ENCODE results near the gene FAM168A. TPM values are rescaled to one million over a fixed set of nuclear protein-coding genes. Genes with fewer than 3 reads are reported as not detected.
"Not testable (repeated sequence)": the region's sequence is repeated elsewhere in the genome, so short reads cannot be mapped to it uniquely, and the experiment has no call there.

Gene FAM168A
- total RNA-seq, 4 donors from 2014 or later: 28.8 to 53.5 (median 30.6) TPM

DNA sequence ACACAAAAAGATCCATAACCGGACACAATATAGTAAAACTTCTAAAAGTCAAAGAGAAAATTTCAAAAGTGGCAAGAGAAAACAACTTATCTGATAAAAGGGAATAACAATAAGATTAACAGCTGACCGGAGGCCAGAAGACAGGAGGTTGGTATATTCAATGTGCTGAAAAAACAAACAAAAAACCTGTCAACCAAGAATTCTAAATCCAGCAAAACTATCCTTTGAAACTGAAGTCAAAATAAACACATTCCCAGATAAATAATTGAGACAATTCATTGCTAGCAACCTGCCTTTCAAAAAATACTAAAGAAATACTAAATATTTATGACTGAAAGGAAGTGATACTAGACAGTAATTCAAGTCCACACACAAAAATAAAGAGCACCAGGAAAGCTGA is 120.4 kb downstream of the FAM168A start:
- Histone ChIP-seq H3K27ac (no peak overlapping the region), H3K9me3 (peaks cover 0 to 26% (median 0%) of the 10 kb centered on the region in 4 donors), H3K4me3 (no peak overlapping the region), H3K36me3 (no peaks in the 10 kb centered on the region), H3K4me1 (peaks cover 0 to 10% (median 0%) of the 10 kb centered on the region in 4 donors), H3K27me3 (no peaks in the 10 kb centered on the region)
- WGBS, 2 donors: 96 to 98% methylated on average over 2 of the region's 2 CpGs
- TF ChIP-seq, protein P1, sequence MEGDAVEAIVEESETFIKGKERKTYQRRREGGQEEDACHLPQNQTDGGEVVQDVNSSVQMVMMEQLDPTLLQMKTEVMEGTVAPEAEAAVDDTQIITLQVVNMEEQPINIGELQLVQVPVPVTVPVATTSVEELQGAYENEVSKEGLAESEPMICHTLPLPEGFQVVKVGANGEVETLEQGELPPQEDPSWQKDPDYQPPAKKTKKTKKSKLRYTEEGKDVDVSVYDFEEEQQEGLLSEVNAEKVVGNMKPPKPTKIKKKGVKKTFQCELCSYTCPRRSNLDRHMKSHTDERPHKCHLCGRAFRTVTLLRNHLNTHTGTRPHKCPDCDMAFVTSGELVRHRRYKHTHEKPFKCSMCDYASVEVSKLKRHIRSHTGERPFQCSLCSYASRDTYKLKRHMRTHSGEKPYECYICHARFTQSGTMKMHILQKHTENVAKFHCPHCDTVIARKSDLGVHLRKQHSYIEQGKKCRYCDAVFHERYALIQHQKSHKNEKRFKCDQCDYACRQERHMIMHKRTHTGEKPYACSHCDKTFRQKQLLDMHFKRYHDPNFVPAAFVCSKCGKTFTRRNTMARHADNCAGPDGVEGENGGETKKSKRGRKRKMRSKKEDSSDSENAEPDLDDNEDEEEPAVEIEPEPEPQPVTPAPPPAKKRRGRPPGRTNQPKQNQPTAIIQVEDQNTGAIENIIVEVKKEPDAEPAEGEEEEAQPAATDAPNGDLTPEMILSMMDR (IDR thresholded peaks at IDR 0.05): no peak
- TF ChIP-seq POLR2A (IDR thresholded peaks at IDR 0.05) (no peak), EP300 (IDR thresholded peaks at IDR 0.05) (no peak)
- no peak for DNase-seq (ENCODE audit: low spot score in 2 of 2)

DNA sequence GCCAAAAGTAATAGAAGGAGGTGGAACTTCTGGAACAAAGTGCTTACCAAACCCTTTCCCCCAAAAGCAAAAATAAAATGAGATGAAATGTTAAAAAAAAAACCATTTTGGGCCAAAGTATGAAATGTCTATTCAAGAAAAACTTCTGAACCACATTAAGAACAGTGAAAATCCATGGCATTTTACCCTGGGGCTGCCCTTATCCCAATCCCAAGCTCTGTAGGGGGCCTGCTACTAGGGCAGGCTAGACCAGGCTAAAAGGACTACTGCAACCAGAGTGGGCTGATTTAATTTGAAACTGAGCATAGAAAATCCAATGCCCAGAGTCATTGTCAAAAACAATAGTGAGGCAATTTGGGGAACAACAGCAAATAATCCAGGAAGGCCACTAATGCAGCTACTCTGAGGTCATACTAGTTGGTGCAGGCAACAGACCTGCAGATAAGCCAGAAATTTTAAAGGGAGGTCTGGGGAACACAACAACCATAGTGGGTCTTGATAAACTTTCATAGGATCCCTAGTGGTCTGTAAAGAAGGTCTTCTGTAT is 122.3 kb downstream of the FAM168A start:
- Histone ChIP-seq H3K36me3 (no peaks in the 10 kb centered on the region), H3K9me3 (peaks cover 0 to 26% (median 0%) of the 10 kb centered on the region in 4 donors), H3K27me3 (no peaks in the 10 kb centered on the region), H3K27ac (no peak overlapping the region), H3K4me1 (peaks cover 0 to 1% (median 0%) of the 10 kb centered on the region in 4 donors), H3K4me3 (no peak overlapping the region)
- no peak for DNase-seq (ENCODE audit: low spot score in 2 of 2)
- no peak for TF ChIP-seq EP300 (IDR thresholded peaks at IDR 0.05)
- TF ChIP-seq, protein P1 (IDR thresholded peaks at IDR 0.05): no peak
- no peak for TF ChIP-seq POLR2A (IDR thresholded peaks at IDR 0.05)

DNA sequence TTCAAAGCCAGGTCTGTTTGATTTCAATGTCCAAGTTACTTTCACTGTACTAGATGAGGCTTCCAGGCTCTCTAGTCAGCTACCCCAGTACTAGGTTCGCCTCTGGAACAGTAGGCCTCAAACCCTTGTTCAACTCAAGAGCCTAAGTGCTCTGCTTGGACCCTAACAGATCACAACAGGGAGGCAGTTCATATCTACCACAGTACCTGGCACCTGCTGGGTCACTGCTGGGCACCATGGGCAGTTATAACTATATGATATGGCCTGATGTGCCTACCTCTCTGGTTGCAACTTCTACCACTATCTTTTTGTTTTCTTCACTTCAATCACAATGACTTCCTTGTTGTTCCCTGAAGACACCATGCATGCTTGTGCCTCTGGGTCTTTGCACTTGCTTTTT is 124.7 kb downstream of the FAM168A start:
- Histone ChIP-seq H3K27ac (no peak overlapping the region), H3K27me3 (no peaks in the 10 kb centered on the region), H3K36me3 (peaks cover 0 to 4% (median 0%) of the 10 kb centered on the region in 3 donors), H3K4me3 (no peak overlapping the region), H3K9me3 (peaks cover 0 to 22% (median 0%) of the 10 kb centered on the region in 4 donors), H3K4me1 (peaks cover 0 to 22% (median 0%) of the 10 kb centered on the region in 4 donors)
- no peak for DNase-seq (ENCODE audit: low spot score in 2 of 2)
- no peak for TF ChIP-seq EP300 (IDR thresholded peaks at IDR 0.05)
- TF ChIP-seq, protein P1 (IDR thresholded peaks at IDR 0.05): no peak
- no peak for TF ChIP-seq POLR2A (IDR thresholded peaks at IDR 0.05)
- WGBS, 2 donors: 94 to 100% methylated on average over 1 of the region's 1 CpG

DNA sequence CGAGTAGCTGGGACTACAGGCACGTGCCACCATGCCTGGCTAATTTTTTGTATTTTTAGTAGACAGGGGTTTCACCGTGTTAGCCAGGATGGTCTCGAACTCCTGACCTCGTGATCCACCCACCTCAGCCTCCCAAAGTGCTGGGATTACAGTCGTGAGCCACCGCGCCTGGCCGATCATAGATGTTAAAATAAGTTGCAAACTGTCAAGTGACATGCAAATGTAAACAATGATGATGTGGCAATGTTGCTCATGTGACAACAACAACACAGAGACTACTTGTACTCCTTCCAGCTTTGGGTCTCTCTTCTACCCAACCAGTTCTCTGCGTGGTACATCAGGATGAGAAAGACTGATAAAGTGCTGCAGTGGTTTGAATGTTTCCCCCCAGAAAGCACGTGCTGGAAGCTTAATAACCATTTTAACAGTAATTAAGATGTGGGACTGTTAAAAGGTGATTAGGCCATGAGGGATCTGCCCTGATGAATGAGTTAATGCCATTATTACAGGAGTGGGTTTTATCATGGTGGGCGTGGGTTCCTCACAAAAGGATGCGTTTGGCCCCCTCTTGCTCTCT is 127.8 kb downstream of the FAM168A start:
- WGBS, 2 donors: 91 to 92% methylated on average over 13 of the region's 13 CpGs
- H3K27ac ChIP-seq: peak overlapping the region in 2 of 4 donors; percentile 44 to 46
- not testable (repeated sequence) for H3K4me3 ChIP-seq; H3K27me3 ChIP-seq; DNase-seq (ENCODE audit: low spot score in 2 of 2); H3K9me3 ChIP-seq; H3K36me3 ChIP-seq
- H3K4me1 ChIP-seq: peaks cover 0 to 54% (median 7%) of the 10 kb centered on the region in 4 donors

DNA sequence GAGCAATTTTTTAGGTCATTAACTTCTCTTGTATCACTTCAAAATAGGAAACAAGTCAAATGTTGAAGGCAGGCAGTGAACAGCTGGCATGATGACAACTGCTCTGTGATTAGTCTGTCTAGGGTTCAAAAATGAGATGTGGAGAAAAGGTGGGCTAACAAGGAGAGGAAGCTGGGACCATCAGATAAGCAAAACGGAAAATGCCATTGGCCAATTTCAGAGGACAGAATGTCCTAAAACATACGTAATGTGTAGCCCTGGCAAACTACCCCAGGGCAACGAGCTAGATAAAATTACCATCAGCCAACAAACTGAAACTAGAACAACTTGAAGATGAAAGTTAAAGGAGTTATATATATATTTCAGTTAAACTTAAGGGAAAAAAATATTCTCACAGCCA is 128.5 kb downstream of the FAM168A start:
- no peaks in the 10 kb centered on the region for H3K9me3 ChIP-seq
- H3K27me3 ChIP-seq: no peaks in the 10 kb centered on the region
- peak overlapping the region in 2 of 4 donors; percentile 15 to 46 for H3K27ac ChIP-seq
- no peak overlapping the region for H3K4me3 ChIP-seq
- peak in 1 of 2 donors; percentile 16 for DNase-seq (ENCODE audit: low spot score in 2 of 2)
- peaks cover 0 to 4% (median 0%) of the 10 kb centered on the region in 3 donors for H3K36me3 ChIP-seq
- 68 to 72% methylated on average over 3 of the region's 3 CpGs for WGBS, 2 donors
- TF ChIP-seq, protein P1 (IDR thresholded peaks at IDR 0.05): no peak
- TF ChIP-seq EP300 (IDR thresholded peaks at IDR 0.05) (peak; percentile 65 to 75), POLR2A (IDR thresholded peaks at IDR 0.05) (no peak)
- peaks cover 0 to 61% (median 7%) of the 10 kb centered on the region in 4 donors for H3K4me1 ChIP-seq

Measured in tibial nerve (tissue), 4 donors.